Tibial nerve (tissue), 4 donors: ENCODE results near the gene PLB1. TPM values are rescaled to one million over a fixed set of nuclear protein-coding genes. Genes with fewer than 3 reads are reported as not detected.

Source experiments
- DNase-seq, 2 donors: peaks; one replicate each; pipeline ENCODE4 v3.0.0-alpha.2; 2019; ENCODE audit warnings: low spot score in 2 of 2
- H3K27ac ChIP-seq, 4 donors: fragments of 200-600 bp; sonication (generic) in 3 of 4; one replicate each; pipeline ENCODE4 v1.5.1; 2017 to 2019; ENCODE audit warnings: mild to moderate bottlenecking in 1 of 4
- H3K27me3 ChIP-seq, 2 donors: fragments of 200-600 bp; sonication (generic) in 1 of 2; one replicate each; pipeline versions ENCODE4 v1.5.1 to v1.6.0; 2017 to 2019
- H3K36me3 ChIP-seq, 3 donors: fragments of 200-600 bp; sonication (generic); one replicate each; pipeline ENCODE4 v1.5.1; 2018 to 2019
- H3K4me1 ChIP-seq, 4 donors: fragments of 200-600 bp; sonication (generic) in 3 of 4; one replicate each; pipeline ENCODE4 v1.5.1; 2017 to 2019
- H3K4me3 ChIP-seq, 4 donors: fragments of 200-600 bp; sonication (generic) in 3 of 4; one replicate each; pipeline ENCODE4 v1.5.1; 2017 to 2019; ENCODE audit warnings: mild to moderate bottlenecking in 1 of 4, moderate library complexity in 1 of 4
- H3K9me3 ChIP-seq, 4 donors: fragments of 200-600 bp; sonication (generic) in 3 of 4; one replicate each; pipeline ENCODE4 v1.5.1; 2017 to 2019
- EP300 ChIP-seq, 2 donors: sonication (generic); formaldehyde crosslinking; IDR thresholded peaks; one replicate each; pipeline ENCODE4 v1.6.1; 2017; ENCODE audit warnings: antibody characterized with exemption in 2 of 2, mild to moderate bottlenecking in 1 of 2
- POLR2A ChIP-seq, 2 donors: fragments of 450-650 bp; IDR thresholded peaks; one replicate each; pipeline ENCODE4 v1.6.1; 2017; ENCODE audit warnings: antibody characterized with exemption in 2 of 2, mild to moderate bottlenecking in 2 of 2, moderate library complexity in 2 of 2
- WGBS, 2 donors: methylation state at CpG; one replicate each; pipeline ENCODE4 v1.1.5; 2018; 5-methylcytosine and 5-hydroxymethylcytosine counted together
- total RNA-seq, 4 donors: library from RNA; depleted of rRNA; stranded (reverse); fragments of >200 nt; gene quantifications; one replicate each; pipeline ENCODE4 v1.1.0, GENCODE V29; 2016
- TF ChIP-seq, protein P1 (sequence below), 5 experiments: fragments of 200-600 bp in 3 of 5; fragments of 450-650 bp in 2 of 5; sonication (generic) in 3 of 5; IDR thresholded peaks; one replicate each; pipeline ENCODE4 v1.5.1; 2016 to 2019; ENCODE audit warnings: antibody characterized with exemption in 5 of 5, mild to moderate bottlenecking in 3 of 5, moderate library complexity in 2 of 5

PLB1 gene
- total RNA-seq, 4 donors from 2014 or later = 1.7 to 8.4 (median 4.7) TPM

DNA sequence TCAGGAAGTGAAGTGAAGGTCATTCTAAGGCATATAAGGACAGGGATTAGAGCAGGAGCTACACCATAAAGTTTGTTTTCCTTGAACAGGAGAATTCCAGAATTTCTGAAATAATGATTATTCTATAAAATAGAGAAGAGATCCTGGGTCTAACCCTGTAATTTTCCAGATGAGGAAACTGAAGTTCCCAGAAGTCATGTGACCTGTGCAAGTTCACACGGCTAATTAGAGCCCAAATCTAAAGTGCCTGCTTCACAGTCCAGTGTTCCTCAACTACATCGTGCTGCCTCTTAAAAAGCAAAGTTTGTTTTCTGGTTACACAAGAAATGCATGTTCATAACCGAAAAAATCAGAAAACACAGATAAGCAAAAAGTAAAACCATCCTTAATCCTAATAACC, 34.9 kb downstream of the PLB1 start:
- Histone ChIP-seq H3K4me3 (no peak overlapping the region), H3K36me3 (no peaks in the 10 kb centered on the region), H3K4me1 (no peaks in the 10 kb centered on the region), H3K9me3 (no peaks in the 10 kb centered on the region), H3K27ac (no peak overlapping the region), H3K27me3 (peaks cover 0 to 3% of the 10 kb centered on the region in 2 donors)
- WGBS, 2 donors = 75 to 78% methylated on average over 3 of the region's 3 CpGs
- TF ChIP-seq EP300 (IDR thresholded peaks at IDR 0.05) (no peak), POLR2A (IDR thresholded peaks at IDR 0.05) (no peak)
- TF ChIP-seq, protein P1, sequence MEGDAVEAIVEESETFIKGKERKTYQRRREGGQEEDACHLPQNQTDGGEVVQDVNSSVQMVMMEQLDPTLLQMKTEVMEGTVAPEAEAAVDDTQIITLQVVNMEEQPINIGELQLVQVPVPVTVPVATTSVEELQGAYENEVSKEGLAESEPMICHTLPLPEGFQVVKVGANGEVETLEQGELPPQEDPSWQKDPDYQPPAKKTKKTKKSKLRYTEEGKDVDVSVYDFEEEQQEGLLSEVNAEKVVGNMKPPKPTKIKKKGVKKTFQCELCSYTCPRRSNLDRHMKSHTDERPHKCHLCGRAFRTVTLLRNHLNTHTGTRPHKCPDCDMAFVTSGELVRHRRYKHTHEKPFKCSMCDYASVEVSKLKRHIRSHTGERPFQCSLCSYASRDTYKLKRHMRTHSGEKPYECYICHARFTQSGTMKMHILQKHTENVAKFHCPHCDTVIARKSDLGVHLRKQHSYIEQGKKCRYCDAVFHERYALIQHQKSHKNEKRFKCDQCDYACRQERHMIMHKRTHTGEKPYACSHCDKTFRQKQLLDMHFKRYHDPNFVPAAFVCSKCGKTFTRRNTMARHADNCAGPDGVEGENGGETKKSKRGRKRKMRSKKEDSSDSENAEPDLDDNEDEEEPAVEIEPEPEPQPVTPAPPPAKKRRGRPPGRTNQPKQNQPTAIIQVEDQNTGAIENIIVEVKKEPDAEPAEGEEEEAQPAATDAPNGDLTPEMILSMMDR (IDR thresholded peaks at IDR 0.05) = no peak
- no peak for DNase-seq

DNA sequence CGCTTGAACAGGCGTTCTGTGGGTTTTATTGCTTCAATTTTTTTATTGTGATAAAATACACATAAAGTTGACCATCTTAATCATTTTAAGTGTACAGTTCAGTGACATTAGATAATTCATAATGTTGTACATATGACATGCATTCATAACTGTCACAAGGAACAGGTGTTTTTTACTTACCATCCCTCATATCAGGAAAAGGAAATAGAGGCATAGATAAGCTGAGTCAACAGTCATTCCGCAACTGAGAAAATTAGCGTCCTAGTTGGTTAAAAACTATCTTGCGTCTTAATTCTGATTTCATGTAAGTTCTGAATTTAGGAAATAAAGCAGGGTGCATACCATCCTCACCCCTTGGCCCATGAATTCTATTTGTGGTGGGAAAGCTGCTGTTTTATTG, 36.5 kb downstream of the PLB1 start:
- no peak overlapping the region for H3K27ac ChIP-seq
- WGBS, 2 donors = 86 to 94% methylated on average over 5 of the region's 5 CpGs
- H3K9me3 ChIP-seq = no peaks in the 10 kb centered on the region
- H3K4me3 ChIP-seq = no peak overlapping the region
- TF ChIP-seq EP300 (IDR thresholded peaks at IDR 0.05) (no peak), POLR2A (IDR thresholded peaks at IDR 0.05) (no peak)
- TF ChIP-seq, protein P1 (IDR thresholded peaks at IDR 0.05) = no peak
- no peak for DNase-seq
- H3K27me3 ChIP-seq = no peaks in the 10 kb centered on the region
- no peaks in the 10 kb centered on the region for H3K36me3 ChIP-seq
- H3K4me1 ChIP-seq = no peaks in the 10 kb centered on the region

DNA sequence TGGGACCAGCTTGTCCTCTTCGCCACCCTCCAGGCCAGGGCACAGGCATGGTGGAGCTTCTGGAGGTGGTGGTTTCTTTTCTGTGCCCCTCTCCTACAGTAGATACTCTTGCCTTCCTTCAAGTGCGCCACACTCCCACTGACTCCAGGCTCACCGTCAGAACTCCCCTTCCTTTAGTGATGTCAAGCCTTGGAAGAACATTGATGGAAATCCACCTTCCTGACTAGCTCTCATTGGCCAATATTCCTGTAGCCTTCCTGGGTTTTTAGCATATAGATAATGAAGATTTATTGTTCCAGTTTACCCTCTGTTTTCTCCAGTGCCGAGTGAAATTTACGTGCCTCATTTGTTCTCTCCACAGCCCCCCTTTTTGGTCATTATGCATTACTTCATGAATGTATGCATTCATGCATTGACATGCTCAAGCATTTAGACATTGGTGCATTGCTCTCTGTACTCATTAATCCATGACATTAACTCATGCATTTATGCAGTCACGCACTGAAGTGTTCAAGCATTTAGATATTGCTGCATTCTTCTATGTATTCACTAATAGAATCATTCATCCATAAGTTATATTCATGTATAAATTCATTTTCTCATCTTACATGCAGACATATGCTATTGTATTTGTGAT, 37.3 kb downstream of the PLB1 start:
- 64 to 69% methylated on average over 6 of the region's 6 CpGs for WGBS, 2 donors
- no peak overlapping the region for H3K4me3 ChIP-seq

DNA sequence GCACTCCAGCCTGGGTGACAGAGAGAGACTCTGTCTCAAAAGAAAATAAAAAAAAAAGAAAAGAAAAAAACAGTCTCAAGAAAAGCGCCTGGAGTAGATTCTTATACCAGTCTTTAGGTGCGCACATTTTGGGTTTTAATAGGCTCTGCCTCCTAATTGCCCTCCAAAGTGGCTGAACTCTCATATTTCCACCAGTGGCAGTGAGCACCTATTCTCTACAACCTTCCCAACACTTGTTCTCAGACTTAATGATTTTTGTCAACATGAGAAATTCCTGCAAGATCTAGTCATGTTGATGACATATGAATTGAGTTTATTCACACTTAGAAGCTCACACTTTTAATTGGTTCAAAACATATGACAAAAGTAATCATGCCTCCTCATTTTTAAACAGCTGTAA, 39.0 kb downstream of the PLB1 start:
- H3K9me3 ChIP-seq = no peaks in the 10 kb centered on the region
- H3K27ac ChIP-seq = no peak overlapping the region
- H3K36me3 ChIP-seq = no peaks in the 10 kb centered on the region
- H3K27me3 ChIP-seq = no peaks in the 10 kb centered on the region
- WGBS, 2 donors = 85 to 95% methylated on average over 2 of the region's 2 CpGs
- no peak overlapping the region for H3K4me3 ChIP-seq
- TF ChIP-seq, protein P1 (IDR thresholded peaks at IDR 0.05) = no peak
- TF ChIP-seq EP300 (IDR thresholded peaks at IDR 0.05) (no peak), POLR2A (IDR thresholded peaks at IDR 0.05) (no peak)
- peaks cover 0 to 10% (median 0%) of the 10 kb centered on the region in 4 donors for H3K4me1 ChIP-seq
- no peak for DNase-seq

More for the DNA sequence above, 37.3 kb downstream of the PLB1 start:
- TF ChIP-seq POLR2A (IDR thresholded peaks at IDR 0.05) = no peak
- TF ChIP-seq, protein P1 (IDR thresholded peaks at IDR 0.05) = no peak
- TF ChIP-seq EP300 (IDR thresholded peaks at IDR 0.05) = no peak
- H3K36me3 ChIP-seq = no peaks in the 10 kb centered on the region
- DNase-seq = no peak
- no peaks in the 10 kb centered on the region for H3K4me1 ChIP-seq
- no peaks in the 10 kb centered on the region for H3K27me3 ChIP-seq
- H3K27ac ChIP-seq = no peak overlapping the region
- H3K9me3 ChIP-seq = no peaks in the 10 kb centered on the region

DNA sequence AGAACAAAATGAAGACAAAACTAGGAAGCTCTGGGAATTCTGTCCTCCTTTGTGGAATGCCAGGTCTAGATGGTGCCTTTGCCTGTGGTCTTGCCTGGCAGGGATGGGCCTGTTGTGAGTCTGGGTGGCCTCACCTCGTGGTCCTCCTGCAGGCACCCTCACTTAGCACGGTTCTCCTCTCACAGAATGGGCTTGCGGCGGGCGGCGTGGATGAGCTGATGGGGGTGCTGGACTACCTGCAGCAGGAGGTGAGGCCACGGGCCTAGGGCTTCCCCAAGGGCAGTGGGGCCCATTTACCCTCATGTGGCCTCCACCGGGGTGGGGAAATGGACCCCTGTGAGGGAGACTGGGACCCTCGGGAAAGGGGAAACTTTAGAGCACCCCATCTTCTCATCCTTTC, 42.3 kb downstream of the PLB1 start:
- 91 to 95% methylated on average over 9 of the region's 9 CpGs for WGBS, 2 donors
- H3K4me3 ChIP-seq = no peak overlapping the region
- H3K9me3 ChIP-seq = no peaks in the 10 kb centered on the region
- no peaks in the 10 kb centered on the region for H3K36me3 ChIP-seq
- peaks cover 0 to 3% of the 10 kb centered on the region in 2 donors for H3K27me3 ChIP-seq
- no peak for DNase-seq
- TF ChIP-seq EP300 (IDR thresholded peaks at IDR 0.05) = no peak
- no peak for TF ChIP-seq POLR2A (IDR thresholded peaks at IDR 0.05)
- TF ChIP-seq, protein P1 (IDR thresholded peaks at IDR 0.05) = no peak
- peaks cover 0 to 11% (median 0%) of the 10 kb centered on the region in 4 donors for H3K4me1 ChIP-seq
- H3K27ac ChIP-seq = no peak overlapping the region
